HepG2 (cell line): ENCODE results near the gene IL4I1. TPM values are rescaled to one million over a fixed set of nuclear protein-coding genes. Genes with fewer than 3 reads are reported as not detected.

Experiments used
- ADNP ChIP-seq: sonication (generic); formaldehyde crosslinking; IDR thresholded peaks from 2 replicates; pipeline ENCODE4 v1.4.0; 2020; ENCODE audit warnings: missing genetic modification reagents
- BHLHE40 ChIP-seq: IDR thresholded peaks from 2 replicates; pipeline ENCODE4 v1.6.1; 2011; ENCODE audit warnings: low read length, improper control_type of control experiment
- HNRNPUL1 ChIP-seq: fragments of 200-400 bp; formaldehyde crosslinking; IDR thresholded peaks from 2 replicates; pipeline ENCODE4 v1.6.1; 2017; ENCODE audit warnings: low read depth, mild to moderate bottlenecking, low read length, moderate library complexity
- MYNN ChIP-seq: sonication (generic); formaldehyde crosslinking; IDR thresholded peaks from 2 replicates; pipeline ENCODE4 v1.4.0; 2020; ENCODE audit warnings: mild to moderate bottlenecking, low read depth, missing genetic modification reagents
- NBN ChIP-seq: fragments of 450-650 bp; conservative IDR thresholded peaks from 2 replicates; pipeline ENCODE4 v1.6.1; 2017
- RFXANK ChIP-seq: IDR thresholded peaks from 2 replicates; pipeline ENCODE4 v1.6.1; 2016
- SP2 ChIP-seq: sonication (generic); formaldehyde crosslinking; IDR thresholded peaks from 2 replicates; pipeline ENCODE4 v1.5.1; 2020; ENCODE audit warnings: mild to moderate bottlenecking, missing genetic modification reagents
- SP5 ChIP-seq: IDR thresholded peaks from 2 replicates; pipeline ENCODE4 v1.6.1; 2016; ENCODE audit warnings: low read depth, borderline replicate concordance
- TGIF2 ChIP-seq: IDR thresholded peaks from 2 replicates; pipeline ENCODE4 v1.6.1; 2016; ENCODE audit warnings: control low read depth, missing compliant biosample characterization
- ZFAT ChIP-seq: sonication (generic); formaldehyde crosslinking; conservative IDR thresholded peaks from 2 replicates; pipeline ENCODE4 v1.8.1; 2023; ENCODE audit warnings: missing genetic modification reagents, inconsistent platforms
- ZFP90 ChIP-seq: sonication (generic); formaldehyde crosslinking; IDR thresholded peaks from 2 replicates; pipeline ENCODE4 v1.8.0; 2022; ENCODE audit warnings: missing genetic modification reagents, mild to moderate bottlenecking, inconsistent platforms, borderline replicate concordance
- ZNF143 ChIP-seq: sonication (generic); formaldehyde crosslinking; IDR thresholded peaks from 2 replicates; pipeline ENCODE4 v1.4.0; 2020; ENCODE audit warnings: missing genetic modification reagents
- ZNF232 ChIP-seq: sonication (generic); formaldehyde crosslinking; IDR thresholded peaks from 2 replicates; pipeline ENCODE4 v1.4.0; 2020; ENCODE audit warnings: missing genetic modification reagents, borderline replicate concordance
- ZNF317 ChIP-seq: sonication (generic); formaldehyde crosslinking; IDR thresholded peaks from 2 replicates; pipeline ENCODE4 v1.5.0; 2020; ENCODE audit warnings: mild to moderate bottlenecking, missing genetic modification reagents
- ZNF501 ChIP-seq: sonication (generic); formaldehyde crosslinking; IDR thresholded peaks from 2 replicates; pipeline ENCODE4 v1.5.1; 2020; ENCODE audit warnings: mild to moderate bottlenecking, moderate library complexity, missing genetic modification reagents
- ZNF670 ChIP-seq: sonication (generic); formaldehyde crosslinking; IDR thresholded peaks from 2 replicates; pipeline ENCODE4 v1.8.0; 2022; ENCODE audit warnings: mild to moderate bottlenecking, missing genetic modification reagents, borderline replicate concordance
- ZNF792 ChIP-seq: IDR thresholded peaks from 2 replicates; pipeline ENCODE4 v1.6.1; 2016
- polyA plus RNA-seq, 8 experiments: library from polyadenylated mRNA; depleted of rRNA in 3 of 8; stranded (reverse) in 7 of 8; unstranded in 1 of 8; fragments of >200 nt; fragmentation: Illumina TruSeq in 4 of 8; extraction: Trizol in 4 of 8; gene quantifications; 2 replicates each; pipeline versions ENCODE4 v1.2.1 to v1.2.3, GENCODE V29; 2011 to 2016; ENCODE audit warnings: low read depth in 4 of 8, missing spikeins in 1 of 8, mixed read lengths in 1 of 8; ENCODE audit not compliant: insufficient read depth in 1 of 8
- total RNA-seq, 5 experiments: library from RNA; depleted of rRNA; stranded (reverse); fragments of >200 nt; fragmentation: Illumina TruSeq; extraction: Trizol; gene quantifications; 2 replicates each; pipeline ENCODE4 v1.2.3, GENCODE V29; 2016; ENCODE audit warnings: low read depth in 1 of 5
- TF ChIP-seq, protein P1 (sequence below): sonication (generic); formaldehyde crosslinking; IDR thresholded peaks from 2 replicates; pipeline ENCODE4; 2020; ENCODE audit warnings: missing genetic modification reagents, mild to moderate bottlenecking, borderline replicate concordance
- TF ChIP-seq, protein P2 (sequence below): sonication (generic); formaldehyde crosslinking; IDR thresholded peaks from 2 replicates; pipeline ENCODE4 v1.4.0; 2020; ENCODE audit warnings: missing genetic modification reagents
- TF ChIP-seq, protein P3 (sequence below): sonication (generic); formaldehyde crosslinking; IDR thresholded peaks from 2 replicates; pipeline ENCODE4 v1.4.0; 2020; ENCODE audit warnings: missing genetic modification reagents

IL4I1 gene
- total and polyA plus RNA-seq, 2 of the 13 experiments (the other 11 are each of a cell fraction or from before 2014, with no cell fraction given) = not detected

DNA sequence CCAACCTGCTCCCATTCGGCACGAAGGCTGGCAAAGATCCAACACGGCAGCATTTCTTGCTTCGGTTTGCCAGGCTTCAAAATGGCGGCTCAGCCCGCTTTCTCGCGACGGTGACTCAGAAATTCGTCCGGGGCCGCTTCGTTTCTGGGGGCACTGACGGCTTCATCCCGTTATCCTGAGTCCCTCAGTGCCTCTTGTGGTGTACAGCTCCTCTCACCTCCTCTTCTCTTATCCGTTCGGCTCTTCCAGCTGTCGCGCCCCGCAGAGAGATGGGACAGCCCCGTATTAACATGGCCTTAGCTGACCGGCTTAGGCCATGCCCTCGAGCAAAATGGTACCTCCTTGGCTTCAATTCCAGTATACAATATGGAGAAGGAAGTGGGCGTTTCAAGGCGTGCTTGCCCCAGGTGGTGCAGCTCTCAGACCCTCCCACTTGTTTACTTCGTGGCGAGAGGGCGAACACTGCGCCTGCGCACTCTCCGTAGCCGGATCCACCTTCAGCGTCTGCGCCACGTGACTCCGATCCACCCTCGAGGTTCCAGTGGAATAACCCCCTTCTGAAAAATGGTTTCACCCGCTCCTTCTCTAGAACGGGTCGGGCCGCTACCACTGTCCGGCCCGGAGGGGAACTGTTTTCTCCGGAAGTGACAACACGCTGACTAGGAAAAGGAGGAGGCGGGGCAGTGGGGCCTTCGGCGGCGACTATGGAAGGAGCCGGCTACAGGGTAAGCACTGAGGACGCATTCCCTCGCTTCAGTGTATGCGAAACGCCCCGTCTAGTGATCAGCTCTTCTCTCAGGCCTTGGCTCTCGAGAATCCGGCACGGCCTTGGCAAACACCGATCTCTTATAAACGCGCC lies 19.4 kb downstream of the IL4I1 start, which contains the start of the genes AKT1S1 and TBC1D17 (continued):
- peak; percentile 61; the same call in 1 of the 2 replicates for TF ChIP-seq SP2 (CRISPR knock-in tag)
- no peak for TF ChIP-seq ADNP (CRISPR knock-in tag)
- TF ChIP-seq ZNF792 = peak; percentile 21; the same call in 1 of the 2 replicates
- peak; percentile 77 for TF ChIP-seq SP5
- peak; percentile 77 for TF ChIP-seq TGIF2 (CRISPR knock-in tag)
- TF ChIP-seq, protein P1, sequence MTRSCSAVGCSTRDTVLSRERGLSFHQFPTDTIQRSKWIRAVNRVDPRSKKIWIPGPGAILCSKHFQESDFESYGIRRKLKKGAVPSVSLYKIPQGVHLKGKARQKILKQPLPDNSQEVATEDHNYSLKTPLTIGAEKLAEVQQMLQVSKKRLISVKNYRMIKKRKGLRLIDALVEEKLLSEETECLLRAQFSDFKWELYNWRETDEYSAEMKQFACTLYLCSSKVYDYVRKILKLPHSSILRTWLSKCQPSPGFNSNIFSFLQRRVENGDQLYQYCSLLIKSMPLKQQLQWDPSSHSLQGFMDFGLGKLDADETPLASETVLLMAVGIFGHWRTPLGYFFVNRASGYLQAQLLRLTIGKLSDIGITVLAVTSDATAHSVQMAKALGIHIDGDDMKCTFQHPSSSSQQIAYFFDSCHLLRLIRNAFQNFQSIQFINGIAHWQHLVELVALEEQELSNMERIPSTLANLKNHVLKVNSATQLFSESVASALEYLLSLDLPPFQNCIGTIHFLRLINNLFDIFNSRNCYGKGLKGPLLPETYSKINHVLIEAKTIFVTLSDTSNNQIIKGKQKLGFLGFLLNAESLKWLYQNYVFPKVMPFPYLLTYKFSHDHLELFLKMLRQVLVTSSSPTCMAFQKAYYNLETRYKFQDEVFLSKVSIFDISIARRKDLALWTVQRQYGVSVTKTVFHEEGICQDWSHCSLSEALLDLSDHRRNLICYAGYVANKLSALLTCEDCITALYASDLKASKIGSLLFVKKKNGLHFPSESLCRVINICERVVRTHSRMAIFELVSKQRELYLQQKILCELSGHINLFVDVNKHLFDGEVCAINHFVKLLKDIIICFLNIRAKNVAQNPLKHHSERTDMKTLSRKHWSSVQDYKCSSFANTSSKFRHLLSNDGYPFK (CRISPR knock-in tag) = peak; percentile 35; the same call in 1 of the 2 replicates
- no peak for TF ChIP-seq ZFAT (CRISPR knock-in tag)
- peak; percentile 98 for TF ChIP-seq BHLHE40
- TF ChIP-seq HNRNPUL1 = no peak
- TF ChIP-seq, protein P2, sequence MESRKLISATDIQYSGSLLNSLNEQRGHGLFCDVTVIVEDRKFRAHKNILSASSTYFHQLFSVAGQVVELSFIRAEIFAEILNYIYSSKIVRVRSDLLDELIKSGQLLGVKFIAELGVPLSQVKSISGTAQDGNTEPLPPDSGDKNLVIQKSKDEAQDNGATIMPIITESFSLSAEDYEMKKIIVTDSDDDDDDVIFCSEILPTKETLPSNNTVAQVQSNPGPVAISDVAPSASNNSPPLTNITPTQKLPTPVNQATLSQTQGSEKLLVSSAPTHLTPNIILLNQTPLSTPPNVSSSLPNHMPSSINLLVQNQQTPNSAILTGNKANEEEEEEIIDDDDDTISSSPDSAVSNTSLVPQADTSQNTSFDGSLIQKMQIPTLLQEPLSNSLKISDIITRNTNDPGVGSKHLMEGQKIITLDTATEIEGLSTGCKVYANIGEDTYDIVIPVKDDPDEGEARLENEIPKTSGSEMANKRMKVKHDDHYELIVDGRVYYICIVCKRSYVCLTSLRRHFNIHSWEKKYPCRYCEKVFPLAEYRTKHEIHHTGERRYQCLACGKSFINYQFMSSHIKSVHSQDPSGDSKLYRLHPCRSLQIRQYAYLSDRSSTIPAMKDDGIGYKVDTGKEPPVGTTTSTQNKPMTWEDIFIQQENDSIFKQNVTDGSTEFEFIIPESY (CRISPR knock-in tag) = no peak
- TF ChIP-seq, protein P3, sequence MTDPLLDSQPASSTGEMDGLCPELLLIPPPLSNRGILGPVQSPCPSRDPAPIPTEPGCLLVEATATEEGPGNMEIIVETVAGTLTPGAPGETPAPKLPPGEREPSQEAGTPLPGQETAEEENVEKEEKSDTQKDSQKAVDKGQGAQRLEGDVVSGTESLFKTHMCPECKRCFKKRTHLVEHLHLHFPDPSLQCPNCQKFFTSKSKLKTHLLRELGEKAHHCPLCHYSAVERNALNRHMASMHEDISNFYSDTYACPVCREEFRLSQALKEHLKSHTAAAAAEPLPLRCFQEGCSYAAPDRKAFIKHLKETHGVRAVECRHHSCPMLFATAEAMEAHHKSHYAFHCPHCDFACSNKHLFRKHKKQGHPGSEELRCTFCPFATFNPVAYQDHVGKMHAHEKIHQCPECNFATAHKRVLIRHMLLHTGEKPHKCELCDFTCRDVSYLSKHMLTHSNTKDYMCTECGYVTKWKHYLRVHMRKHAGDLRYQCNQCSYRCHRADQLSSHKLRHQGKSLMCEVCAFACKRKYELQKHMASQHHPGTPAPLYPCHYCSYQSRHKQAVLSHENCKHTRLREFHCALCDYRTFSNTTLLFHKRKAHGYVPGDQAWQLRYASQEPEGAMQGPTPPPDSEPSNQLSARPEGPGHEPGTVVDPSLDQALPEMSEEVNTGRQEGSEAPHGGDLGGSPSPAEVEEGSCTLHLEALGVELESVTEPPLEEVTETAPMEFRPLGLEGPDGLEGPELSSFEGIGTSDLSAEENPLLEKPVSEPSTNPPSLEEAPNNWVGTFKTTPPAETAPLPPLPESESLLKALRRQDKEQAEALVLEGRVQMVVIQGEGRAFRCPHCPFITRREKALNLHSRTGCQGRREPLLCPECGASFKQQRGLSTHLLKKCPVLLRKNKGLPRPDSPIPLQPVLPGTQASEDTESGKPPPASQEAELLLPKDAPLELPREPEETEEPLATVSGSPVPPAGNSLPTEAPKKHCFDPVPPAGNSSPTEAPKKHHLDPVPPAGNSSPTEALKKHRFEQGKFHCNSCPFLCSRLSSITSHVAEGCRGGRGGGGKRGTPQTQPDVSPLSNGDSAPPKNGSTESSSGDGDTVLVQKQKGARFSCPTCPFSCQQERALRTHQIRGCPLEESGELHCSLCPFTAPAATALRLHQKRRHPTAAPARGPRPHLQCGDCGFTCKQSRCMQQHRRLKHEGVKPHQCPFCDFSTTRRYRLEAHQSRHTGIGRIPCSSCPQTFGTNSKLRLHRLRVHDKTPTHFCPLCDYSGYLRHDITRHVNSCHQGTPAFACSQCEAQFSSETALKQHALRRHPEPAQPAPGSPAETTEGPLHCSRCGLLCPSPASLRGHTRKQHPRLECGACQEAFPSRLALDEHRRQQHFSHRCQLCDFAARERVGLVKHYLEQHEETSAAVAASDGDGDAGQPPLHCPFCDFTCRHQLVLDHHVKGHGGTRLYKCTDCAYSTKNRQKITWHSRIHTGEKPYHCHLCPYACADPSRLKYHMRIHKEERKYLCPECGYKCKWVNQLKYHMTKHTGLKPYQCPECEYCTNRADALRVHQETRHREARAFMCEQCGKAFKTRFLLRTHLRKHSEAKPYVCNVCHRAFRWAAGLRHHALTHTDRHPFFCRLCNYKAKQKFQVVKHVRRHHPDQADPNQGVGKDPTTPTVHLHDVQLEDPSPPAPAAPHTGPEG (CRISPR knock-in tag) = no peak
- no peak for TF ChIP-seq ZFP90 (CRISPR knock-in tag)
- peak; percentile 27; the same call in 1 of the 2 replicates for TF ChIP-seq RFXANK
- no peak for TF ChIP-seq ZNF317
- TF ChIP-seq NBN = no peak
- peak; percentile 77; the same call in 1 of the 2 replicates for TF ChIP-seq ZNF501
- TF ChIP-seq ZNF670 (CRISPR knock-in tag) = peak; percentile 60; the same call in 1 of the 2 replicates
- TF ChIP-seq ZNF232 = peak; percentile 51; the same call in 1 of the 2 replicates
- TF ChIP-seq ZNF143 (CRISPR knock-in tag) = no peak; the same call in 1 of the 2 replicates
- TF ChIP-seq MYNN (CRISPR knock-in tag) = no peak
